Panc1 (cell line): ENCODE data around the gene NUDT7.

Experiments
- POLR2AphosphoS5 ChIP-seq: IDR thresholded peaks from 2 replicates; pipeline ENCODE4 v1.6.1; 2012; ENCODE audit warnings: mild to moderate bottlenecking, low read depth, low read length, moderate library complexity
- TF ChIP-seq, protein P1 (sequence below): fragments of 450-650 bp; IDR thresholded peaks from 2 replicates; pipeline ENCODE4 v1.5.1; 2017; ENCODE audit warnings: mild to moderate bottlenecking

DNA sequence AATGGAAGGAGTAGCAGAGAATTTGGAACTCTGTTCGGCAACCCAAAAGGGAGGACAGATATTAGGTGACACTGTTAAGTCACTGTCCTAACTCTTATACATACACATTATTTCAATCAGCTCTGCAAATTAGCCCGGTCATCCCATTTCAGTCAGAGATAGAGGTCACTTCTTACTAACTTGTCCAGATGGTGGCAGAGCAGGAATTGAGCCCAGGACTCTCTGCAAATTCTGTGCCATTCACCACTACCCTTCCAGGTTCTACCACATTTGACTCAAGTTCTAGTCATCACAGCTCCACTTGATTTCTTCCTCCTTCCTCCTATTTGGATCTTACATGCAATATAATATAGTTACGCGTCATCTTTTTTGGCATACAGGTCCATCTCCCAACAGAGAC is 35.9 kb upstream of the NUDT7 start:
- TF ChIP-seq POLR2AphosphoS5 = no peak
- TF ChIP-seq, protein P1, sequence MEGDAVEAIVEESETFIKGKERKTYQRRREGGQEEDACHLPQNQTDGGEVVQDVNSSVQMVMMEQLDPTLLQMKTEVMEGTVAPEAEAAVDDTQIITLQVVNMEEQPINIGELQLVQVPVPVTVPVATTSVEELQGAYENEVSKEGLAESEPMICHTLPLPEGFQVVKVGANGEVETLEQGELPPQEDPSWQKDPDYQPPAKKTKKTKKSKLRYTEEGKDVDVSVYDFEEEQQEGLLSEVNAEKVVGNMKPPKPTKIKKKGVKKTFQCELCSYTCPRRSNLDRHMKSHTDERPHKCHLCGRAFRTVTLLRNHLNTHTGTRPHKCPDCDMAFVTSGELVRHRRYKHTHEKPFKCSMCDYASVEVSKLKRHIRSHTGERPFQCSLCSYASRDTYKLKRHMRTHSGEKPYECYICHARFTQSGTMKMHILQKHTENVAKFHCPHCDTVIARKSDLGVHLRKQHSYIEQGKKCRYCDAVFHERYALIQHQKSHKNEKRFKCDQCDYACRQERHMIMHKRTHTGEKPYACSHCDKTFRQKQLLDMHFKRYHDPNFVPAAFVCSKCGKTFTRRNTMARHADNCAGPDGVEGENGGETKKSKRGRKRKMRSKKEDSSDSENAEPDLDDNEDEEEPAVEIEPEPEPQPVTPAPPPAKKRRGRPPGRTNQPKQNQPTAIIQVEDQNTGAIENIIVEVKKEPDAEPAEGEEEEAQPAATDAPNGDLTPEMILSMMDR = no peak
